Measurements from ENCODE around the gene NALCN.

- TF ChIP-seq TAF1 (IDR thresholded peaks at IDR 0.05; ENCODE audit: borderline replicate concordance, low read depth, low read length) (no peak), POLR2AphosphoS5 (IDR thresholded peaks at IDR 0.05; ENCODE audit: low read depth, low read length) (no peak), POLR2A (IDR thresholded peaks at IDR 0.05; ENCODE audit: low read depth, low read length) (no peak)
Observed at GRCh38 chr13:101447852-101448251, 31.5 kb upstream of the NALCN start.
